ENCODE measurements around the gene SYN1. TPM values are rescaled to one million over a fixed set of nuclear protein-coding genes. Genes with fewer than 3 reads are reported as not detected.

Gene SYN1
- polyA plus RNA-seq, 1 of the 3 experiments (the other 2 are of a cell fraction): 0.08 TPM

- TF ChIP-seq IRF3 (IDR thresholded peaks at IDR 0.05; ENCODE audit: low read depth, low read length): peak; percentile 32
These were observed 30.7 kb upstream of the SYN1 start, which contains the start of gene ELK1 (continued) for GRCh38 chrX:47650164-47651042.

- TF ChIP-seq ZBTB33 (IDR thresholded peaks at IDR 0.05; ENCODE audit: borderline replicate concordance, low read depth) (no peak), IRF3 (IDR thresholded peaks at IDR 0.05; ENCODE audit: low read depth, low read length) (no peak), EZH2phosphoT487 (IDR thresholded peaks at IDR 0.05; ENCODE audit: borderline replicate concordance, low read depth) (no peak), USF2 (IDR thresholded peaks at IDR 0.05; ENCODE audit: borderline replicate concordance, low read depth, low read length) (no peak), NRF1 (IDR thresholded peaks at IDR 0.05; ENCODE audit: low read depth, low read length) (no peak), GATA2 (CRISPR knock-in tag; IDR thresholded peaks at IDR 0.05) (no peak), REST (IDR thresholded peaks at IDR 0.05; ENCODE audit: low read depth, low read length) (no peak)
- peaks cover 4 to 8% of the 10 kb centered on the region in 2 experiments; a peak in 1 of 4 replicates for H3K4me1 ChIP-seq (ENCODE audit: control insufficient read depth in 1 of 2, insufficient read depth in 2 of 2, low read depth in 1 of 2, low read length in 1 of 2)
- H3K36me3 ChIP-seq (replicated peaks in 1 of 2; ENCODE audit: control insufficient read depth in 1 of 2, insufficient read depth in 2 of 2, low read length in 1 of 2): peaks cover 3 to 10% of the 10 kb centered on the region in 2 experiments
- no peak overlapping the region; a peak in 1 of 4 replicates for H3K27ac ChIP-seq (ENCODE audit: low read depth in 2 of 2, low read length in 1 of 2)
- H3F3A ChIP-seq (replicated peaks; ENCODE audit: insufficient read depth): no peaks in the 10 kb centered on the region
- POLR2A ChIA-PET: interaction anchor here (1.2 kb wide), 1 partner anchor 26 kb away, joined by 4 read pairs; no protein-coding TSS in a partner anchor
- peak overlapping the region; percentile 63 for H3K4me2 ChIP-seq
- WGBS (ENCODE audit: low lambda C conversion rate): 30% methylated on average over 11 of the region's 11 CpGs
- H3K9me3 ChIP-seq: no peaks in the 10 kb centered on the region
- H3K27me3 ChIP-seq (ENCODE audit: insufficient read depth): peaks cover 9% of the 10 kb centered on the region; the same call in 1 of the 2 replicates
- peak overlapping the region; percentile 63 to 67; a peak in 3 of 4 replicates for H3K4me3 ChIP-seq (ENCODE audit: low read depth in 2 of 2, low read length in 1 of 2)
- DNase-seq: no peak
- no peak overlapping the region for H2AFZ ChIP-seq (ENCODE audit: low read depth)
- CTCF ChIA-PET: no interaction called here
- peaks cover 14% of the 10 kb centered on the region; the same call in 1 of the 2 replicates for H3K79me2 ChIP-seq (ENCODE audit: insufficient read depth)
- H3K9me2 ChIP-seq: no peaks in the 10 kb centered on the region
- H4K20me1 ChIP-seq (ENCODE audit: insufficient read depth): no peaks in the 10 kb centered on the region
- peak overlapping the region; percentile 31; the same call in 1 of the 2 replicates for H3K9ac ChIP-seq
These were observed 30.1 kb upstream of the SYN1 start for GRCh38 chrX:47649781-47650163.
